ENCODE measurements around the gene RBM27. TPM values are rescaled to one million over a fixed set of nuclear protein-coding genes. Genes with fewer than 3 reads are reported as not detected.
"Not testable (repeated sequence)": the region's sequence is repeated elsewhere in the genome, so short reads cannot be mapped to it uniquely, and the experiment has no call there.

RBM27 gene
- total RNA-seq, 1 experiment from 2014 or later = 32.6 TPM

- TF ChIP-seq SMAD4 (CRISPR knock-in tag; IDR thresholded peaks at IDR 0.05) = no peak
Measured at GRCh38 chr5:146209714-146210113, 6.3 kb downstream of the RBM27 start (continued).

DNA sequence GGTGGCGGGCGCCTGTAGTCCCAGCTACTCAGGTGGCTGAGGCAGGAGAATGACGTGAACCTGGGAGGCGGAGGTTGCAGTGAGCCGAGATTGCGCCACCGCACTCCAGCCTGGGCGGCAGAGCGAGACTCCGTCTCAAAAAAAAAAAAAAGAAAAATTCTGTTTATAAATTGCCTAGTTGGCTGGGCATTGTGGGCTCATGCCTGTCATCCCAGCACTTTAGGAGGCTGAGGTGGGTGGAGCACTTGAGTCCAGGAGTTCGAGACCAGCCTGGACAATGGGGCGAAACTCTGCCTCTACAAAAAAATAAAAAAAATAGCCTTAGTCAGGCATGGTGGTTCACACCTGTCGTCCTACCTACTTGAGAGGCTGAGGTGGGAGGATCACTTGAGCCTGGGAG lies 7.4 kb downstream of the RBM27 start:
- H3K27me3 Mint-ChIP-seq (ENCODE audit: low read depth); H3K27ac Mint-ChIP-seq; POLR2A ChIA-PET; H3K4me1 Mint-ChIP-seq; ATAC-seq; H3K36me3 Mint-ChIP-seq; H3K9me3 Mint-ChIP-seq; H3K4me3 Mint-ChIP-seq; DNase-seq (ENCODE audit: low spot score): not testable (repeated sequence)
- CTCF ChIA-PET = interaction anchor here (0.7 kb wide), 1 partner anchor 29 kb away, joined by 3 read pairs; no protein-coding TSS in a partner anchor

DNA sequence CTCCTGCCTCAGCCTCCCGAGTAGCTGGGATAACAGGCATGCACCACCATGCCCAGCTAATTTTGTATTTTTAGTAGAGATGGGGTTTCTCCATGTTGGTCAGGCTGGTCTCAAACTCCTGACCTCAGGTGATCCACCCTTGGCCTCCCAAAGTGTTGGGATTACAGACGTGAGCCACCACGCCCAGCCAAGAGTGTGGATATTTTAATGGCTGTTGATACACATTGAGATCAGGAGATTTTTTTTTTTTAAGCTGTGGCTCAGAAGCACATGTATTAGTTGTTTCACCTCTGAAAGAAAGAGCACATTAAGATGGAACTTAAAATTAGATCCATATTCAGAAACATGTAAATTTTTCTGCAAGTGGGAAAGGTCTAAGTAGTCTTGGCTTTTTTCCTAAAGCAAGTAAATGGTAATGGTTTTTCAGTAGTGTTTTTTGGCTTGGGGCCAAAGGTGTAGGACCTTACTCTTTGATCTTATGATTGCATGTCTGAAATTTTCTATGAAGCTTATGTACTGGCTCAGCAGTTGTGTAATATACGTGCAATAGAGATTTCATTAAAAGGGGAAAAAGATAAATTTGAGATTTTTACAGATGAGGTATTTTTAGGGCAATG lies 9.9 kb downstream of the RBM27 start:
- POLR2A ChIA-PET = no interaction called here

DNA sequence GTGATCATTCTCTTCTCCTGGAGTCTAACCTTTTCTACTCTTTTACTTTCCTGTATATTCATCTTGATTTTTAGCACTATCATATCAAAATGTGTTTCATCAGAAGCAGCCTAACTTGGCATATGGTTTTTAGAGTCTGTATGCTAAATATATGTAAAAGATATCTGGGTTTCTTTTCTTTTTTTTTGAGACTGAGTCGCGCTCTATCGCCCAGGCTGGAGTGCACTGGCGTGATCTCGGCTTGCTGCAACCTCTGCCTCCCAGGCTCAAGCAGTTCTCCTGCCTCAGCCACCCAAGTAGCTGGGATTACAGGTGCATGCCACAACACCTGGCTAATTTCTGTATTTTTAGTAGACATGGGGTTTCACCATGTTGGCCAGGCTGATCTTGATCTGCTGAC lies 11.5 kb downstream of the RBM27 start:
- DNase-seq (ENCODE audit: low spot score); CTCF ChIA-PET; ATAC-seq; H3K36me3 Mint-ChIP-seq; POLR2A ChIA-PET; H3K27me3 Mint-ChIP-seq (ENCODE audit: low read depth); H3K4me3 Mint-ChIP-seq; H3K9me3 Mint-ChIP-seq; H3K27ac Mint-ChIP-seq; H3K4me1 Mint-ChIP-seq: not testable (repeated sequence)

More for the DNA sequence above, 9.9 kb downstream of the RBM27 start:
- Mint-ChIP-seq H3K36me3 (no peaks in the 10 kb centered on the region), H3K9me3 (no peaks in the 10 kb centered on the region), H3K27ac (peak overlapping the region; percentile 82), H3K4me1 (peaks cover 5% of the 10 kb centered on the region; the same call in 1 of the 2 replicates), H3K4me3 (no peak overlapping the region), H3K27me3 (ENCODE audit: low read depth) (no peaks in the 10 kb centered on the region)
- CTCF ChIA-PET = no interaction called here
- ATAC-seq (no peak), DNase-seq (ENCODE audit: low spot score) (no peak)
- peak; percentile 14; the same call in 1 of the 2 replicates for TF ChIP-seq GABPB1 (CRISPR knock-in tag; IDR thresholded peaks at IDR 0.05)
- TF ChIP-seq ZNF219 (CRISPR knock-in tag; IDR thresholded peaks at IDR 0.05; ENCODE audit: borderline replicate concordance) = no peak

DNA sequence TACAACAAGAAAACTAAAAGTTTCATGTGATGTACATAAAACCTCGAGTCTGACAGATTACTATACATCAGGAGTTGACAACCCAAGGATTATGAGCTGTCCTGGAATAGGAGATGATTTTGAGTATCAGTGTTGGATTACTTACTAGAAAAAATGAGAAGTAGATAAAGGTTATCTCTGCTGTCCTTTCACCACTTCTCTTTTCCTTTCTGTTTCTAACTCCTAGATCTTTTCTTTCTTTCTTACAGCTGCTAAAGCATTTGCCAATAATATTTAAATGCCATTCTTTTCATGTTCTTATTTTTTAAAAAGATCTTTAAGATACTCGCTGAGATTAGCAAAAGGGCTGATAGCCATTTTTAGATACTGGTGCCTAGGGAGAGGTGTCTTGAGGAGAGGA lies 14.8 kb downstream of the RBM27 start:
- Mint-ChIP-seq H3K36me3 (peaks cover 12% of the 10 kb centered on the region), H3K4me1 (peaks cover 4% of the 10 kb centered on the region; the same call in 1 of the 2 replicates), H3K27me3 (ENCODE audit: low read depth) (no peaks in the 10 kb centered on the region), H3K4me3 (no peak overlapping the region), H3K9me3 (no peaks in the 10 kb centered on the region), H3K27ac (no peak overlapping the region)
- ATAC-seq = no peak
- ChIA-PET POLR2A (no interaction called here), CTCF (no interaction called here)
- DNase-seq (ENCODE audit: low spot score) = no peak
- TF ChIP-seq JAZF1 (CRISPR knock-in tag; IDR thresholded peaks at IDR 0.05) = no peak
- TF ChIP-seq MYBL2 (CRISPR knock-in tag; IDR thresholded peaks at IDR 0.05) = no peak
- no peak for TF ChIP-seq JUN (CRISPR knock-in tag; IDR thresholded peaks at IDR 0.05)
- no peak for TF ChIP-seq CTCF (IDR thresholded peaks at IDR 0.05)
- TF ChIP-seq NFYB (CRISPR knock-in tag; conservative IDR thresholded peaks at IDR 0.05; ENCODE audit: low read depth) = no peak
- no peak for TF ChIP-seq HMGA2 (CRISPR knock-in tag; IDR thresholded peaks at IDR 0.05)
- TF ChIP-seq EMX1 (CRISPR knock-in tag; IDR thresholded peaks at IDR 0.05) = no peak
- TF ChIP-seq ZNF416 (CRISPR knock-in tag; IDR thresholded peaks at IDR 0.05) = no peak
- no peak for TF ChIP-seq GRHL2 (CRISPR knock-in tag; IDR thresholded peaks at IDR 0.05; ENCODE audit: insufficient replicate concordance, severe bottlenecking)
- TF ChIP-seq FOXK1 (CRISPR knock-in tag; IDR thresholded peaks at IDR 0.05) = no peak
- TF ChIP-seq NR3C1 (CRISPR knock-in tag; conservative IDR thresholded peaks at IDR 0.05; ENCODE audit: low read depth) = no peak
- TF ChIP-seq FOXP4 (CRISPR knock-in tag; IDR thresholded peaks at IDR 0.05) = no peak
- no peak for TF ChIP-seq ZNF281 (CRISPR knock-in tag; IDR thresholded peaks at IDR 0.05)
- TF ChIP-seq KAT7 (CRISPR knock-in tag; IDR thresholded peaks at IDR 0.05; ENCODE audit: borderline replicate concordance) = no peak
- TF ChIP-seq, protein P1, sequence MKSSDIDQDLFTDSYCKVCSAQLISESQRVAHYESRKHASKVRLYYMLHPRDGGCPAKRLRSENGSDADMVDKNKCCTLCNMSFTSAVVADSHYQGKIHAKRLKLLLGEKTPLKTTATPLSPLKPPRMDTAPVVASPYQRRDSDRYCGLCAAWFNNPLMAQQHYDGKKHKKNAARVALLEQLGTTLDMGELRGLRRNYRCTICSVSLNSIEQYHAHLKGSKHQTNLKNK (CRISPR knock-in tag; IDR thresholded peaks at IDR 0.05) = no peak
- no peak for TF ChIP-seq USF2 (CRISPR knock-in tag; IDR thresholded peaks at IDR 0.05)
- TF ChIP-seq FOXP1 (CRISPR knock-in tag; IDR thresholded peaks at IDR 0.05; ENCODE audit: borderline replicate concordance) = no peak
- no peak for TF ChIP-seq RELA (CRISPR knock-in tag; IDR thresholded peaks at IDR 0.05; ENCODE audit: borderline replicate concordance)
